Renal pelvis (tissue), 4 donors: ENCODE data around the gene IL21R. TPM values are rescaled to one million over a fixed set of nuclear protein-coding genes. Genes with fewer than 3 reads are reported as not detected.
"Not testable (repeated sequence)": the region's sequence is repeated elsewhere in the genome, so short reads cannot be mapped to it uniquely, and the experiment has no call there.

Experiments
- DNase-seq: peaks from one replicate; pipeline ENCODE4 v3.0.0-alpha.2; 2013
- polyA plus RNA-seq, 3 donors: library from polyadenylated mRNA; unstranded; fragments of 120-200 nt; gene quantifications; one replicate each; pipeline ENCODE4 v1.2.1, GENCODE V29; 2013; ENCODE audit not compliant: insufficient read length in 3 of 3

IL21R gene
- polyA plus RNA-seq, 3 donors: 0.20 to 0.37 (median 0.29) TPM

DNA sequence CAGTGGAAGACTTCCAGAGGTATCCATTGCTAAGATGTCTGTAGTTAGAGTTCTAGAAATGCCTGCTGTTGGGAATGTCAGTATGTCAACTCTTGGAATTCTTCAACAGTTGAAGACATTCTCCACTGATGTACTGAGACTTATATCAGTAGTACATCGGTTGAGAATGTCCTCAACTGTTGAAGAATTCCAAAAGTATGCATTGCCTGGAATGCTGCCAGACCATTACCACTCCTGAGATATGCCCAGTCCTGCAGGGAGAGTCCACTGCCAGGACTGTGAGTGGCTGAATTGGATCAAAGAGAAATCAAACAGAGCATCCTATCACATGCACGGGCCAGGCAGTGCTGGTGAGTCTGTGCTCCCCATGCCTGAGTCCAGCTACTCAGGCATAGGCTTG lies 42.0 kb downstream of the IL21R start:
- DNase-seq: no peak

DNA sequence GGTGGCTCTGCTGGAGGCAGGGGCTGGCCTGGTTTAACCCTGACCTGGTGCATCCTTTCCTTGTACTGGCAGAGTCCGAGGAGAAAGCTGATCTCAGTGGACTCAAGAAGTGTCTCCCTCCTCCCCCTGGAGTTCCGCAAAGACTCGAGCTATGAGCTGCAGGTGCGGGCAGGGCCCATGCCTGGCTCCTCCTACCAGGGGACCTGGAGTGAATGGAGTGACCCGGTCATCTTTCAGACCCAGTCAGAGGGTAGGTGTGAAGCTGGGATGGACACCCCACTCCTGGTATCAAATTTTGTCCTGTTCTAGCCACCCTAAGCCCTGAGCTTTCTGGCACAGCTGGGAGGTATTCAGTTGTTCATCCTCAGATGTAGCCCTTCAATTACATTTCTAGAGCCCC lies 42.5 kb downstream of the IL21R start:
- no peak for DNase-seq

DNA sequence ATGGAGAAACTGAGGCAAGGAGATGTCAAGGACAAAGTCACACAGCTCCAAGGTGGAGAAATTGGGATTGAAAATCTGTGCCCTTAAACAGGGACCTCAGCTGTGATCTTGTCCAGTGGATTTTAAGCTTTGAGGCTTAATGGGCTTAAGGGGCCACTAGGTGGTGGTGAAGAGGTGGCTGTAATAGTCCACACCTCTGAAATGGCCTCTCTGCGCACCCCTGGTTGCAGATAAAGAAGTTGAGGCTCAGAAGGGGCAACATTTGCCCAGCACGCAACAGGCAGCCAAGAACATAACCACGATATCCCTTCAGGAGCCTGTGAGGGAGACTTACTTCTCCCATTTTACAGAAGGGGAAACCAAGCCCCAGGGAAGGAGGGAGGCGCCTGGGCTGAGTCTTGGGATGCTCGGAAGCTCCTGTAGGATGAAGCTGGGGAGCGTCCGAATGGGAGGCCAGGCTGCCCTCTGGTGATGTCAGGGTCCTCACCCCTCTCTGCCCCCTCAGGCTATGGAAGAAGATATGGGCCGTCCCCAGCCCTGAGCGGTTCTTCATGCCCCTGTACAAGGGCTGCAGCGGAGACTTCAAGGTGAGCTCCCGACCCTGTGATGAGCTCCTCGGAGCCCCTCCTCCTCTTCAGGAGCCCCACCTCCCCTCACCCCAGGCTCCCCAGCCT lies 43.7 kb downstream of the IL21R start:
- no peak for DNase-seq

DNA sequence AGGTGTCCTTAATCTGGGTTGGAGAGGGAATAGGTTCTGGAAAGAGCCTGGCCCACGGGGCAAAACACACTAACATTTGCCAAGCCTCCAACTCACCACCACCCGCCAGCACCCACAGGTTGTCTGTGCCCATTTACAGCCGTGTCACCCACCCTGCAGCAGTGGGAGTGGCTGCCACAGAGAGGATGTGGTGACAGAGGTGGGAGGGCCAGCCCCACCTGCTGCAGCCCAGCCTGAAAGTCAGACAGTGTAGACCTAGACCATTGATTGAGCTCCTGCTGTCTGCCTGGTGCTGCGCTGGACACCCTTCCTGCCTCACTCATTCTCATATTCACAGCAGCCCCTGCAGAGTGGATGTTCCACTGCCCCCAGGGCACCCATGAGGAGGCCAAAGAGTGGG lies 44.7 kb downstream of the IL21R start:
- no peak for DNase-seq

DNA sequence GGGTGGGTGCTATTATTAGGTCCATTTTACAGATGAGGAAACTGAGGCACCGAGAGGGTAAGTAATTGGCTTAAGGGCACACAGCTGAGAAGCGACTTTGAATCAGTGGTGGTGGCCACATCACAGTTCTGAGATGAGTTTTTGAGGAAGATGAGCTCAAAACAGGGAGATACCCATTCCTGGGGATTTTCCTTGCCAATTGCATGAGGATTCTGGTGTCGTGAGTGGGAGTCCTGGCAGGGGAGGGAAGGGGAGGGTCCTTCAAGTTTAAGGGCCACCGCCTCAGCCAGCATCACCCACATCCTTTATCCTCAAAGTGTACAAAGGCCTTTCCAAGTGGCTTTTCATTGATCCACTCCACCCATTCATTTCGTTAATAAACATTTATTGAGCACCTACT lies 45.3 kb downstream of the IL21R start:
- no peak for DNase-seq

DNA sequence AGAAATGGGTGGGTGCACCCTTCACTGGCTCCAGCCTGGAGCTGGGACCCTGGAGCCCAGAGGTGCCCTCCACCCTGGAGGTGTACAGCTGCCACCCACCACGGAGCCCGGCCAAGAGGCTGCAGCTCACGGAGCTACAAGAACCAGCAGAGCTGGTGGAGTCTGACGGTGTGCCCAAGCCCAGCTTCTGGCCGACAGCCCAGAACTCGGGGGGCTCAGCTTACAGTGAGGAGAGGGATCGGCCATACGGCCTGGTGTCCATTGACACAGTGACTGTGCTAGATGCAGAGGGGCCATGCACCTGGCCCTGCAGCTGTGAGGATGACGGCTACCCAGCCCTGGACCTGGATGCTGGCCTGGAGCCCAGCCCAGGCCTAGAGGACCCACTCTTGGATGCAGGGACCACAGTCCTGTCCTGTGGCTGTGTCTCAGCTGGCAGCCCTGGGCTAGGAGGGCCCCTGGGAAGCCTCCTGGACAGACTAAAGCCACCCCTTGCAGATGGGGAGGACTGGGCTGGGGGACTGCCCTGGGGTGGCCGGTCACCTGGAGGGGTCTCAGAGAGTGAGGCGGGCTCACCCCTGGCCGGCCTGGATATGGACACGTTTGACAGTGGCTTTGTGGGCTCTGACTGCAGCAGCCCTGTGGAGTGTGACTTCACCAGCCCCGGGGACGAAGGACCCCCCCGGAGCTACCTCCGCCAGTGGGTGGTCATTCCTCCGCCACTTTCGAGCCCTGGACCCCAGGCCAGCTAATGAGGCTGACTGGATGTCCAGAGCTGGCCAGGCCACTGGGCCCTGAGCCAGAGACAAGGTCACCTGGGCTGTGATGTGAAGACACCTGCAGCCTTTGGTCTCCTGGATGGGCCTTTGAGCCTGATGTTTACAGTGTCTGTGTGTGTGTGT lies 46.8 kb downstream of the IL21R start:
- no peak for DNase-seq

DNA sequence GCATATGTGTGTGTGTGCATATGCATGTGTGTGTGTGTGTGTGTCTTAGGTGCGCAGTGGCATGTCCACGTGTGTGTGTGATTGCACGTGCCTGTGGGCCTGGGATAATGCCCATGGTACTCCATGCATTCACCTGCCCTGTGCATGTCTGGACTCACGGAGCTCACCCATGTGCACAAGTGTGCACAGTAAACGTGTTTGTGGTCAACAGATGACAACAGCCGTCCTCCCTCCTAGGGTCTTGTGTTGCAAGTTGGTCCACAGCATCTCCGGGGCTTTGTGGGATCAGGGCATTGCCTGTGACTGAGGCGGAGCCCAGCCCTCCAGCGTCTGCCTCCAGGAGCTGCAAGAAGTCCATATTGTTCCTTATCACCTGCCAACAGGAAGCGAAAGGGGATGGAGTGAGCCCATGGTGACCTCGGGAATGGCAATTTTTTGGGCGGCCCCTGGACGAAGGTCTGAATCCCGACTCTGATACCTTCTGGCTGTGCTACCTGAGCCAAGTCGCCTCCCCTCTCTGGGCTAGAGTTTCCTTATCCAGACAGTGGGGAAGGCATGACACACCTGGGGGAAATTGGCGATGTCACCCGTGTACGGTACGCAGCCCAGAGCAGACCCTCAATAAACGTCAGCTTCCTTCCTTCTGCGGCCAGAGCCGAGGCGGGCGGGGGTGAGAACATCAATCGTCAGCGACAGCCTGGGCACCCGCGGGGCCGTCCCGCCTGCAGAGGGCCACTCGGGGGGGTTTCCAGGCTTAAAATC lies 47.6 kb downstream of the IL21R start:
- DNase-seq: no peak

DNA sequence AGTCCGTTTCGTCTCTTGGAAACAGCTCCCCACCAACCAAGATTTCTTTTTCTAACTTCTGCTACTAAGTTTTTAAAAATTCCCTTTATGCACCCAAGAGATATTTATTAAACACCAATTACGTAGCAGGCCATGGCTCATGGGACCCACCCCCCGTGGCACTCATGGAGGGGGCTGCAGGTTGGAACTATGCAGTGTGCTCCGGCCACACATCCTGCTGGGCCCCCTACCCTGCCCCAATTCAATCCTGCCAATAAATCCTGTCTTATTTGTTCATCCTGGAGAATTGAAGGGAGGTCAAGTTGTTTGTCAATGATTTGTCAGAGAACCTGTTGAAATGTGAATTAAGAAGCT lies 48.2 kb downstream of the IL21R start:
- no peak for DNase-seq

DNA sequence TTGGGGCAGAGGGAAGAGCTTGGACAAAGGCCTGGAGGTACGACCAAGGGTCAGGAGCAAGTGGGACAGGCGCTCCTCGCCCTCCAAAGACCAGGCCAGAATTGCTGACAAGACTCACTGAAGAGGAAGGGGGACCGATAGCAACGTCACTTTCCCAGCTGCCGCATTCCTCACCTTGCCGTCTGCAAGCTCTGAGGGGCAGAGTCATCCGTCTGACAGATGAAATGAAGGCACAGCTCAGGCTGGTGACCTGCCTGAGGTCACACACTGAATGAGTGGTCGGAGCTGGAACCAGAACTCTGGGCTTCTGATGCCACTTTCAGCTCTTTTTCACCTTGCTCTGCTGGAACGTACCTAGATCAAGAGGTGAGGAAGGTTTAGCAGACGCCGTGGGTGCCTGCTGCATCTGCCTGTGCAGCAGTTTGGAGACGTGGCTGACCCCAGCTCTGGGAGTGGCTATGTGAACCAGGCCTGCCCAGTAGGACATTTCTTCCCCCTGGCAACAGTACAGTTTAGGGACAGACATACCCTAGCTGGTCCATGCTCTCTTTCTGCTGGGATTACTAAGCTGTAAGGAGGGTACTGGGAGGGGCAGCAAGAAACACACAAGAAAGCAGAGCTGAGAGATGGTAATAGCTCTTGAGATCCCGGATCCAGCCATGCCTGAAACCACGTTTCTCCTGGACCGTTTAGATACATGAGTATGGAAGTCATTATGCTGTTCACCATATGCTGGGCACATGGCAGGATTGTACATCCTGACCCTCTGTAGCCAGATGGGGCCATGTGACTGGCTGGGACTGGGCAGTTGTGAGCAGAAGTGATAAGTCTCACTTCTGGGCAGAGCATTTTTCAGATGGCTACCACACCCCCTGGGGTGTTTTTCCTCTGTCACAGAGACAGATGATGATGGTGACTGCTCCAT lies 50.9 kb downstream of the IL21R start:
- DNase-seq: no peak

DNA sequence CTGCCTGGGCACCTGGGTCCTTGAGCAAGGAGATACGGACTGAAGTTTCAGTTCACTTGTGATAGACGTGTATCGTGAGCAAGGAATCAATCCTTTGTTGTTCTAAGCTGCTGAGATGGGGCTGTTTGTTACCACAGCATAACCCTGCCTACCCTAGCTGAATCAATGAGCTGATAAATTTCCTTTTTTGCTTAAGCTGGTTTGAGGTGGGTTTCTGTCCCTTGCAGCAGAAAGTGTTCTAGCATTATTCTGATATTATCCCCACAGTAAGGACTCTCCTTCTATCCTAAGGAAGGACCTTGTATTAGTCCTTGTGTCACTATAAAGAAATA lies 51.5 kb downstream of the IL21R start:
- no peak for DNase-seq

DNA sequence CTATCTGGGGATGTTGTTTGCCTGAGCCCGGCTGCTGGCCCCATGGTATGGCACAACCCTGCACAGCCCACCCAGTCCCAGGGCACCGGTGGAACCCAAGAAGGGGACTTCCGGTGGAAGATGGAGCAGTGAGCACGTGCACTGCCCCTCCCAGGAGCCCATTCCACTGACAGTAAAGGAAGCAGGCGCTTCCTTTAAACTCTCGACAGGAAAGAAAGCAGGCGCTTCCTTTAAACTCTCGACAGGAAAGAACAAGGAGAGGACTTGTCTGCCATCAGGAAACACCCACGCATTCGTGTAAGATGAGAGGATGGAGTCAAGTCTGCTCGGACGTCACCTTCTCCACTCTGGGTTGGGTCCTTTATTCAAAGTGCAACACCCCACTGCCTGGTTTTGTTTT lies 53.7 kb downstream of the IL21R start:
- DNase-seq: peak; percentile 51

DNA sequence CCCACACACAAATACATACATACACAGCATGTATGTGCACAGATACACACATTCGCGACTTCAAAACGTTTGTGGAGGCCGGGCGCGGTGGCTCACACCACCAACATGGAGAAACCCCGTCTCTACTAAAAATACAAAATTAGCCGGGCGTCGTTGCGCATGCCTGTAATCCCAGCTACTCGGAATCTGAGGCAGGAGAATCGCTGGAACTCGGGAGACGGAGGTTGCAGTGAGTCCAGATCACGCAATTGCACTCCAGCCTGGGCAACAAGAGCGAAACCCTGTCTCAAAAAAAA lies 55.6 kb downstream of the IL21R start:
- not testable (repeated sequence) for DNase-seq

DNA sequence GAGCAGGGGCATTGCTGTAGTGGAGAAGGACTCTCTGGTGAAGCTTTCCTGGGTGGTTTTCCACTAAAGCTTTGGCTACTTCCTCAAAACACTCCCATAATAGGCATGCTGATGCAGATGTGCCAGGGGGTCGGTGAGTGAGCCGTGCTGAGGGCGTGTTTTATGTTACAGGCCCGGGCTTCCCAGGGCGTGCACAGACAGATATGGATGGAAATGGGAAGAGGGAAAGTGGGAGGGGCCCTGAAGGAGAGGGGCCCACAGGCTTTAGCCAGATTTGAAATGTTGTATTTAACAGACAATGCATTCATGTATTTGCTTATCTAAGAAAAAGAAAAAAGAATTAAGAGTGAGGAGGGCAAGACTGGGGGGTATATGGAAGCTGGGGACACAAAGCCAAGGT lies 56.3 kb downstream of the IL21R start:
- no peak for DNase-seq

DNA sequence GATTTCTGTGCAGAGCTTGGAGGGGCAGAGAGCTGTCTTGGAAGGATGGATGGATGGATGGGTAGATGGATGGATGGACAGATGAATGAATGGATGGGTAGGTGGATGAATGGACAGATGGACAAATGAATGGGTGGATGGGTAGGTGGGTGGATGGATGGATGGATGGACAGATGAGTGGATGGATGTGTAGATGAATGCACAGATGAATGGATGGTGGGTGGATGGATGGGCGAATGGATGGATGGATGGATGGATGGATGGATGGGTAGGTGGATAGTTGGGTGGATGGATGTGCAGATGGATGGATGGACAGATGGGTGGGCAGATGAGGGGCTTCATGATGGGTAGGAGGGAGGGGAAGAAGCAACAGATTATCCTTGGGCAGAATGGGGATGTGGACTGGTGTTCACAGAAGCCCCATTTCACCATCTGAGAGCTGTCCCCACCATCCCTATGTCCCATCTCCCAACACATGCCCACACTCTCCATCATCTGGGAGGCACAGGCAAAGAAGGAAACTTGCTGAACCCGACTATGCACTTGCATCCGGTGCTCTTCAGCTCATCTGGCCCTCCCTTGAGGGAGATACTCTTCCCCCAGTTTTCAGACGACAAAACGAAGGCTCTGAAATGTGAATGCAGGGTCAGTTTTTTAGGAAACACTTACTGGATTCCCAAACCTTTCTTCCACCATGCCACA lies 57.2 kb downstream of the IL21R start:
- DNase-seq: no peak

DNA sequence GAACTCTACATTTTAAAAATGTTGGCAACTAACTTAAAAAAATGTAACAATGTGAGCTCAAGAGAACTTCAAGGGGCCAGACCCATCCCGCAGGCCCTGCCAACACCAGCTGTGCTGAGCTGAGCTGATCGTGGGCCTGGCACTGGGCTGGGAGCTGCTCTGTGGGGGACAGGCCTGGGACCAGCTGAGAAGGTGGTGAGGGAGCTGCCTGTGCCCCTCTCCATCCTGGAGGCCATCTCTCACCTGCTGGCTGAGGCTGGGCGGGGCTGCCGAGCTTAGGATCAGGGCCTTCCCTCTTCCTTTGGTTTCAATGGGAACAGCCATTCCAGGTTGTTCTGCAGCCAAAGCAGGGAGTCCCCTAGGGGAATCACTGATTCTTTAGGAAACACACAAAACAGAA lies 58.2 kb downstream of the IL21R start:
- no peak for DNase-seq

DNA sequence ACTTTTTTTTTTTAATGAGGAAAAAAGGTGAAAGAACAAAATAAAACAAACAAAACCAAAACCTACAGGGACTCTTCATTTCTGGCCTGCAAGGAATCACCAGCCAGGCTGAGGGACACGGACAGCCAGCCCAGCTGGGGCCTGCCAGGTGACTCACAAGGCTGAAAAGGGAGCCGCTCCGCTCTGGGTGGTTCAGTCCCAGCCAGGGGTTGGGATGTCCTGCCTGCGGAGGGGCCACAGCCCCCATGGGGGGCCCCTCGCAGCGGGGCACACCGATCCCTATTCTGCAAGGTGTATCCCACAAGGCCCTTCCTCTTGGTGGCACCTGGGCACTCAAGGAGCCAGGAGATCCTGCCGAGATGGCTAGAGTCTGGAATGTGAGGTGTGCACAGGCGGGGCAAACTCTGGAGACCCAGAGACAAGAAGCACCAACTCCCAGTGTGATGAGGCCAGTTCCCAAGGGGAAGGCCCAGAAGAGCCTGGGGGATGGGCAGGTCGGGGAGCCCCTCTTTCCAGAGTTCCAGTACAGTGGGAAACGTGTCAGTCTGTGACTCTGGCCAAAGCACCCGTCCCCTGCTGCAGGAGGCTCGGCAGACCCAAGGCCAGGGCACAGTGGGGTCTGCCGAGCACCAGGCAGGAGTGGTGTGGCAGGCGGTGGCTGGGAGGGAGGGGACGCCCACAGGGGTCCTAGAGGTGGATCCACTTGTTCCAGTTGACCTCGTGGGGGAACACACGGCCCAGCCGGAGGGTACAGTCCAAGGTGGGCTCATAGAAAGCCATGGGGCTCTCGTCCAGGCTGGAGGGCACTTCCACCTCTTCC lies 58.9 kb downstream of the IL21R start:
- DNase-seq: no peak

DNA sequence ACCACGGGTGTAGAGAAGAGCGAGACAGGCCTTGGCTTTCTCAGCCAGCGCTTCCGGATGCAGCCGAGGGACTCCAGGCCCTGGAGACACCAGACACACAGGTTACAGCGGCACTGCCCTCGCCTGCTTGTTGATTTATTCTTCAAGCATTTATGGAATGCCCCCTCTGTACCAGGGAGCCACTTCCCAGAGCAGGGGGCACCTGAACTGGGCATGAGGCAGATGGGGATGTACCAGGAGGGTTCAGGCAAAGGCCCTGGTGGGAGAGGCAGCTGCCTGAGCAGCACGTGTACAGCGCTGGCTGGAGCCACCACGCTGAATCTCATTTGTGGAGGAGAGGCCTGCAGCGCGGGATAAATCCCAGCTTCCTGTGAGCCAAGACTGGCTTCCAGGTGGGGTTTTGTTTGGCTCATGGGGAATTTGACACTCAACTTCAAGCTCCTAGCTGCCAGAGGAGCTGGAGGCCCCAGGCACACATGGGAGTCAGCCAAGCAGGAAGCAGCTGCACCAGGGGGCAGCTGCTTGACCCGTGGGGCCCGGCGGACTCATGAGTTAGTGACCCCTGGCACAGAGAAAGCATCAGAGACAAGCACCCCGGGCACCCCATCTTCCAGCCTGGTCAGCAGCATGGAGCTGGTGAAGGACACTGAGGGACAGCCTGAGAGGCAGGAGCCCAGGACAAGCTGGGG lies 59.7 kb downstream of the IL21R start:
- DNase-seq: peak; percentile 57

DNA sequence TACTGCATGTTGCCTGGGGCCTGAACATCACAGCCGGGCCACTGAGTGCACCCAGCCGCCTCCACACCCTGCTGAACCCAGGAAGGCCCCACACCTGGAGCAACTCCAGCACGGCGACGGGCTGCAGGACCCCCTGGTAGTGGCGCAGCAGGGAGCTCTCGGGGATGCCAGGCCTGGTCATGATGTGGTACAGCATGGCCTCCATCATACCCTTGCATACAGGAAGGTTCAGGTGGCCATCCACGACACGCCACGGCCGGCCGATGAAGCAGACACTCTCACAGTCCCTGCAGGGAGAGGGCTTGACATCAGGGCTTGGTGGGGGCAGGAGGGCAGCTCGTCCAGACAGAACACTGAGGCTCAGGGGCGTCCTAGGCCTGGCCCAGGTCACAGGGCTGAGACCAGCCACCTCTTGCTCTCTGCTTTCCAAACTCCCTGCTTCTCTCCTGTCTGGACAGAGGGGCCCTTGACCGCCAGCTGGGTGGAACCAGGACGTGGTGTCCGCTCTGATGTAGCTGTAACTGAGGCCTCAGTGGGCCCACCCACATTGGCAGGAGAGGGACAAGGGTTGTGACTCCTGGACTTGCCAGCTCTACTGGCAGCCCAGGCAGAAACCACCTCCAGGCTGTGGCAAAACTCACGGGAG lies 60.3 kb downstream of the IL21R start:
- no peak for DNase-seq
